Airway epithelial cell (primary cell): ENCODE results near the gene GCK. TPM values are rescaled to one million over a fixed set of nuclear protein-coding genes. Genes with fewer than 3 reads are reported as not detected.

Source experiments
- total RNA-seq: library from RNA; depleted of rRNA; stranded (reverse); fragments of >200 nt; gene quantifications from 2 replicates; pipeline ENCODE4 v1.2.3, GENCODE V29; 2015

Gene GCK
- 0.28 TPM in 1 of 2 replicates, not detected in the other for total RNA-seq

DNA sequence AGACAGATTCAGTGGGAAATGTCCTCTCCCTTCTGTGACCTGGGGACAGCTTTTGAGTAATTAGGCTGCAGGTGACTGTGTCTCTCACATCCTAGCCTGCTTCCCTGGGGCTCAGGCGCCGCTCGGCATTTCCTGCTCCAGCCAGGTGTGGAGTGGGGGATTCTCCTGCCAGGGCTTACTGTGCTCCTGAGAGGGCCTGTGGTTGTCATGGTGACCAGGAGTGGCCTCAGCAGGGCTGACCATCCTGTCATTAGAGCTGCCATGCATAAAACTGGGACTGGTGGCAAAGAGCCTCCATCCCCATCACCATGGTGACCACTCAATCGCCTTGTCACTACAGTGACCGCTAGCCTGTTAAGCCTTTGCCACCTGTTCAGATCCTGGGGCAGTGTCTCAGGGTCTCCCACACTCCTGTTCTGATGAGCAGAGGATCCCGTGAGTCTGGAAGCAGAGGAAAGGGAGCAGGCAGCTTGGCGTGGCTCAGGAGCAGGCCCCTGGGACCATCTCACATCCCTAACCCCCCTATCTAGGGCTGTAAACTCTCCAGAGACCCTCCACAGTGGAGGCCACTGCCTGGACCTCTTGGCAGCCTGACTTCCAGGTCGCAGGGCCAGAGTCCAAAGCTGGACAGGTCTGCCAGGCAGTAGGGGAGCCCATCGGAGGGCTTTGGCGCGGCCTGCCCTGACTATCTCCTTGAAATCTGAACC lies at the start of gene GCK:
TSS of gene GCK (minus strand) at position 154 of the 707 bp plus-strand sequence. CDS start 486 bp downstream, outside the sequence.

DNA sequence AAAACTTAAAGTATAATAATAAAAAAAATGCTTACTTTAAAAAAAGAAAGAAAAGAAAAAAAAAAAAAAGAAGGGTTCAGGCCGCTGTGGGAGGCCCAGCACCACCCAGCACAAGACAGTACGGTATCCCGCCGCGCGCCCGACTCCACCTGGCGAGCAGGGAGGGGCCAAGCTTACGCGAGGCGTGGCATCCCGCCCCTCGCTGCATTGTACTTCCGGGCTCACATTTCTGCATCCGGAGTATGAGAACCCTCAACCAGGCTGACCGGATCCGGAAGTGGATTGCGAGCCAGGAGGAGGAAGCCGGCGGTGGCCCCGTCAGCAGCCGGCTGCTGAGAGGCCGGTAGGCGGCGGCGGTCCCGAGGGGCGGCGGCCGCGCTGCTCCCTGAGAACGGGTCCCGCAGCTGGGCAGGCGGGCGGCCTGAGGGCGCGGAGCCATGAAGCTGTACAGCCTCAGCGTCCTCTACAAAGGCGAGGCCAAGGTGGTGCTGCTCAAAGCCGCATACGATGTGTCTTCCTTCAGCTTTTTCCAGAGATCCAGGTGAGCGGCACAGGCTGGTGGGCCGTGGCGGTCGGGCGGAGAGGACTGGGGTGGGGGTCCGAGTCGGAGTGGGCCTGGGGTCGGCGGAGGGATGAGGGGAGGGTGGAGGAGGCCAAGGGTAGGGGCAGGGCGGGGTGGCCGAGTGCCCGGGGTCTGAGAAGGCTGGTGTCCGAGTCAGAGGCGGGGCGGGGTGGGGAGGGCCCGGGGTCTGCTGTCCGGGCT lies 11.6 kb upstream of the GCK start, which contains the start of gene YKT6:
TSS of gene YKT6 (plus strand) at position 280 of the 763 bp plus-strand sequence. CDS start at position 438, 158 bp downstream.

DNA sequence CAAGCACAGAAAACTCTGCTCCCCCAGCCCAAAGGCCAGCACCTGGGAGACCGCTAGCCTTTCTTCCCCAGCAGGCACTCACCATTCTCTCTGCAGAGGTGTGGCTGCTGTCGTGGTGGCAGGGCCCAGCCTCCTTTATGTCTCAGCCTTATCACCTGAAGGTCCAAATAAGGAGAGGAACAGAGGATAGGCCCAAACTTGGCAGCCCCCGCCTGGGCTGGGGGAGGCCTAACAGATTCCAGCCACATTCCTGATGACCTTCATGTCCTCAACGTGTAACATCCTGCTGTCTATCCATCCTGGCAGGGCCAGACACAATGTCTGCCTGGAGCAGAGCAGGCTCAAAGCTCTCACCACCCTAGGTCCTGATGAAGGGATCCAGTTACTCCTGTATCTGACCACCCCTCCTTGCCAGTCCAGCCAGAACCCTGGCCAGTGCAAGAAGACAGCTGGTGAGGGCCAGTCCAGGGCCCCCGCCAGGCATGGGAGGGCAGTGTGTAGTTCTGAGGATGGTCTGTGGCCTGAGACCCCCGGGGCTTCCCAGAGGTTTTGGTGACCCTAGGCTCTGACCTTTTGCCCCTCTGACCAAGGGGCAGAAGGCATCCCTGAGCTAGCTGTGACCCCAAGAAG lies 47.9 kb downstream of the GCK start, which contains the start of gene MYL7:
TSS of gene MYL7 (minus strand) at position 112 of the 630 bp plus-strand sequence. CDS start at position 85, 27 bp downstream.

DNA sequence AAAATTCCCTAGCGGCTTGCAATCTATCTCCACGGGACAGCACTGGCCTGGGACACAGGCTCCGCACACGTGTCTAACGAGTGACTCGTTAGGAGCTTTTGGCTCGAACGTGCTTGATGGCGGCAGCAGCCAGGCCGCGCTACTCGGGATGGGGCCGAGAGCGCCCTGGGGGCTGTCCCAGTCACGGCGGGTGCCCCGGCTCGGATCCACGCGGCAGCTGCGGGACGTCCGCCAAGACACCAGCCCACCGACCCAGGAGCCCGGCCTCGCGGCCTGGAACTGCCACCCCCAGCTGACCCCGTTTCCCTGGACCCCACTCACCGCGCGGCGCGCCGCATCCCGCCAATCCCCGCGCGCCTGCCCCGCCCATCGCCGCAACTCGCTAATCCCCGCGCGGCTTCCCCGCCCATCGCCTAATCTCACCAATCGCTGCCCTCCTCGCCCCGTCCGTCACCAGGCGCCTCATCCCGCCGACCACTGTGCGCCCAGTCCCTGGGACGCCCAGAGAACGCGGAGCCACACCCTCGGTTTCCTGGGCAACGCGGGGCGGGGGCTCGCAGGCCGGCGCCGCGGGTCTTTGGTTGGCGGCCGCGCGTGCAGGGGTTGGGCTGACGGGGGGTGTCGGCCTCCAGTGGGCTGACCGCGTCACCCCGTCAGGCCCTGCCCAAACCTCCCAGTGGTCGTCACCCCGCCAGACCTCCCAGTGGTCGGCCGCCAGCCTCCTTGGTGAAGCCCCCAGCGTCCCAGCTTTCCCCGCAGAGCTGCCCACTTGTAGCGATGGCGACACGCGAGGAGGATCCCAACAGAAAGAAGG lies 65.8 kb downstream of the GCK start, which contains the start of gene POLD2:
TSS of gene POLD2 (minus strand) at position 359 of the 814 bp plus-strand sequence. CDS start 1,495 bp downstream, outside the sequence.

DNA sequence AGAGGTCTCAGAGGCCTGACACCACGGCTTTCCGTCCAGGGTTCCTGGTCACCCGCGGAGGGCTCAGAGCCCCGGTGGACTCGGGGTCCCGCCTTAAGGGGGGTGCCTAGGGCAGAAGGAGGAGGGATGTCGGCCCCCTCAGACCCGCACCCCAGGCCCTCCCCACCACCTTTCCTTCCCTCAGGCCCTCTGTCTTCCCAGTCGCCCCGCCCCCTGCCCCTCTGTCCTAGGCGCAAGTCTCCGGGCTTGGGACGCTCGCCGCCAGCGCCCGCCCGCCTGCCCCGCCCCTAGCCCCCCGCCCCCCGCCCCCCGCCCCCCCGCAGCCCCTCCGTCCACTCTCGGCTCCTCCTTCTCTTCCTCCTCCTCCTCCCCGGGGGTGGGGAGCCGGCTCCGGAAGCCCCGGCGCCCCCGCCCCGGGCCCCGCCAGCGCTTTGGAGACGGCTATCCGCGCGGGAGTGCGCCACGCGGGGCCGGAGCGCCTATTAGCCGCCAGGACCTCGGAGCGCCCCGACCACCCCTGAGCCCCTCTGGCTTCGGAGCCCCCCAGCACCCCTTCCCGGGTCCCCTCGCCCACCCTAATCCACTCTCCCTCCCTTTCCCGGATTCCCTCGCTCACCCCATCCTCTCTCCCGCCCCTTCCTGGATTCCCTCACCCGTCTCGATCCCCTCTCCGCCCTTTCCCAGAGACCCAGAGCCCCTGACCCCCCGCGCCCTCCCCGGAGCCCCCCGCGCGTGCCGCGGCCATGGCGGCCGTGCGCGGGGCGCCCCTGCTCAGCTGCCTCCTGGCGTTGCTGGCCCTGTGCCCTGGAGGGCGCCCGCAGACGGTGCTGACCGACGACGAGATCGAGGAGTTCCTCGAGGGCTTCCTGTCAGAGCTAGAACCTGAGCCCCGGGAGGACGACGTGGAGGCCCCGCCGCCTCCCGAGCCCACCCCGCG lies 85.0 kb downstream of the GCK start, which contains the start of gene AEBP1:
TSS of gene AEBP1 (plus strand) at position 423 of the 937 bp plus-strand sequence. CDS start at position 744, 321 bp downstream.

Other genes starting within 250 kb of the GCK start
- not detected in 2 replicates for gene SPDYE1, start 191.5 kb downstream of the GCK start, total RNA-seq
- 152 and 186 TPM in 2 replicates for gene DBNL, start 144.7 kb downstream of the GCK start, total RNA-seq
- not detected in 2 replicates for gene PGAM2, start 123.9 kb downstream of the GCK start, total RNA-seq
- gene POLM, start 106.9 kb downstream of the GCK start, total RNA-seq: 13.5 and 21.2 TPM in 2 replicates
- 1.6 and 3.1 TPM in 2 replicates for gene AEBP1, start 85.1 kb downstream of the GCK start, total RNA-seq
- gene POLD2, start 65.9 kb downstream of the GCK start, total RNA-seq: 135 and 144 TPM in 2 replicates
- 0.51 TPM in 1 of 2 replicates, not detected in the other for gene MYL7, start 48.1 kb downstream of the GCK start, total RNA-seq
- gene YKT6, start 11.5 kb upstream of the GCK start, total RNA-seq: 88.3 and 100 TPM in 2 replicates
- 0.14 TPM in 1 of 2 replicates, not detected in the other for gene CAMK2B, start 136.2 kb upstream of the GCK start, total RNA-seq